Measurements from ENCODE around the gene RAB6B. TPM values are rescaled to one million over a fixed set of nuclear protein-coding genes. Genes with fewer than 3 reads are reported as not detected.

RAB6B gene
- total and polyA plus RNA-seq, 5 donors, result 23.6 to 48.1 (median 34.8) TPM

GRCh38 chr3:133937756-133938601, 42.3 kb upstream of the RAB6B start:
- WGBS, result 65% methylated on average over 10 of the region's 10 CpGs
- intact Hi-C loops (cut with DNase I), result loop anchor here in 2 of 4 donors (10.0 kb wide), 2 partner anchors 97 to 277 kb away; no protein-coding TSS in a partner anchor

GRCh38 chr3:133937061-133937686, 41.5 kb upstream of the RAB6B start:
- DNase-seq, result no peak
- H3K27me3 ChIP-seq (ENCODE audit: control insufficient read depth, insufficient read depth), result no peaks in the 10 kb centered on the region
- peaks cover 2% of the 10 kb centered on the region for H3K4me1 ChIP-seq (ENCODE audit: control insufficient read depth, insufficient read depth, low read length)
- intact Hi-C loops (cut with DNase I), result loop anchor here in 2 of 4 donors (10.0 kb wide), 2 partner anchors 98 to 278 kb away; no protein-coding TSS in a partner anchor
- no peaks in the 10 kb centered on the region for H3K9me3 ChIP-seq (ENCODE audit: control insufficient read depth, low read length)
- WGBS, result 94% methylated on average over 8 of the region's 8 CpGs
- no peak overlapping the region for H3K27ac ChIP-seq (ENCODE audit: low read length)
- H3K4me3 ChIP-seq (ENCODE audit: low read length), result no peak overlapping the region
- no peak for ATAC-seq

More at GRCh38 chr3:133937756-133938601, 42.3 kb upstream of the RAB6B start:
- Histone ChIP-seq H3K9me3 (ENCODE audit: control insufficient read depth, low read length) (no peaks in the 10 kb centered on the region), H3K27ac (ENCODE audit: low read length) (no peak overlapping the region), H3K4me1 (ENCODE audit: control insufficient read depth, insufficient read depth, low read length) (peaks cover 2% of the 10 kb centered on the region), H3K4me3 (ENCODE audit: low read length) (no peak overlapping the region), H3K27me3 (ENCODE audit: control insufficient read depth, insufficient read depth) (no peaks in the 10 kb centered on the region)
- DNase-seq (no peak), ATAC-seq (no peak)

DNA sequence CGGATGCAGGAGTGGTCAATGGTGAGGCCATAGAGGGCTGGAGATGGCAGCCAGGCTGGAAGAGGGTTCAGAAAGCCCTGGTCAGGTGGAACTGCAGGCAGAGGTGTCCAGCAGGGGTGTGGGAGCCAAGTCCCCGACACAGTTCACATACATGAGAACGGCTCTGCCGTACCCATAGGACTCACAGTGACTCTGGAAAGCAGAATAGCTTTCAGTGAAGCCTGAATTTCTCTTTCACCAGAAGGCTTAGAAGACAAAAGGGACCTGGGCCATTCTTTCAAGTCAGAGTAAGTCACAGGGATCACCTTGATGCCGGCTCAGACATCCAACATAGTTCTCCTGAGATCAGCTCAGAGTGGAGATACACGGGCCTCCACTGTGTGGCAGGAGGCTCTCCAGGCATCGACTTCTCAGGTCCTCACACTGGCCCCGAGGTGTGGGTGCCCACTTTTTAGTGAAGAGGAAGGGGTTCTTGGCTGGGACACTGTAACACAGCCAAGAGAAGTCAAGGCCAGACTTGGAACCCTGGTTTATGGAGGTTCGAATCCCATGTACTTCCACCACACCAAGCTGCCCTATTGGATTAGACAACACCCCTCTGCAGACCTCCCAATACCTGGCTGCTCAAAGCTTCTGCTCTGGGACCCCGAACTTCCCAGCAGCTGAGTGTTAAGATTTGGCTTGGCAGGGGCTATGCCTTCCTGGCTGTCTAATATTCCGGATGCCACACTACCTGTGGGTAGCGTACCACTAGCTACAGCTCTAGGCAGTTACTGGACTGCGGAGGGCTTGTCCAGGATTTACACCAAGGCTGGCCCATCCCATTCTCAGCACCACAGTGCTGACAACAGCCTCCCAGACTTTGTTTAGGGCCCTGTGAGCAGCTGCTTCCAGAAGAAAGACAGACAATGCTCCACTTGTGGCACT, 40.4 kb upstream of the RAB6B start:
- no peak overlapping the region for H3K4me3 ChIP-seq (ENCODE audit: low read length)
- H3K27ac ChIP-seq (ENCODE audit: low read length), result no peak overlapping the region
- H3K27me3 ChIP-seq (ENCODE audit: control insufficient read depth, insufficient read depth), result no peaks in the 10 kb centered on the region
- 96% methylated on average over 13 of the region's 13 CpGs for WGBS
- ATAC-seq, result no peak
- no peaks in the 10 kb centered on the region for H3K4me1 ChIP-seq (ENCODE audit: control insufficient read depth, insufficient read depth, low read length)
- intact Hi-C loops (cut with DNase I), result loop anchor here in 2 of 4 donors (10.0 kb wide), 2 partner anchors 99 to 279 kb away; no protein-coding TSS in a partner anchor
- no peak for DNase-seq
- no peaks in the 10 kb centered on the region for H3K9me3 ChIP-seq (ENCODE audit: control insufficient read depth, low read length)

GRCh38 chr3:133934996-133935842, 39.5 kb upstream of the RAB6B start:
- intact Hi-C loops (cut with DNase I), result loop anchor here in 2 of 4 donors (10.0 kb wide), 2 partner anchors 100 to 280 kb away; no protein-coding TSS in a partner anchor
- H3K27ac ChIP-seq (ENCODE audit: low read length), result no peak overlapping the region
- no peak overlapping the region for H3K4me3 ChIP-seq (ENCODE audit: low read length)
- no peaks in the 10 kb centered on the region for H3K9me3 ChIP-seq (ENCODE audit: control insufficient read depth, low read length)
- no peaks in the 10 kb centered on the region for H3K27me3 ChIP-seq (ENCODE audit: control insufficient read depth, insufficient read depth)
- DNase-seq, result no peak
- ATAC-seq, result no peak
- no peaks in the 10 kb centered on the region for H3K4me1 ChIP-seq (ENCODE audit: control insufficient read depth, insufficient read depth, low read length)
- 86% methylated on average over 11 of the region's 11 CpGs for WGBS

GRCh38 chr3:133934073-133934970, 38.6 kb upstream of the RAB6B start:
- H3K27ac ChIP-seq (ENCODE audit: low read length), result no peak overlapping the region
- H3K4me3 ChIP-seq (ENCODE audit: low read length), result no peak overlapping the region
- ATAC-seq (no peak), DNase-seq (no peak)
- WGBS, result 84% methylated on average over 10 of the region's 10 CpGs
- intact Hi-C loops (cut with DNase I), result loop anchor here in 2 of 4 donors (10.0 kb wide), 2 partner anchors 100 to 280 kb away; no protein-coding TSS in a partner anchor
- H3K4me1 ChIP-seq (ENCODE audit: control insufficient read depth, insufficient read depth, low read length), result no peaks in the 10 kb centered on the region
- no peaks in the 10 kb centered on the region for H3K9me3 ChIP-seq (ENCODE audit: control insufficient read depth, low read length)
- no peaks in the 10 kb centered on the region for H3K27me3 ChIP-seq (ENCODE audit: control insufficient read depth, insufficient read depth)

GRCh38 chr3:133933097-133934024, 37.7 kb upstream of the RAB6B start:
- H3K4me1 ChIP-seq (ENCODE audit: control insufficient read depth, insufficient read depth, low read length), result no peaks in the 10 kb centered on the region
- ATAC-seq (no peak), DNase-seq (no peak)
- no peaks in the 10 kb centered on the region for H3K9me3 ChIP-seq (ENCODE audit: control insufficient read depth, low read length)
- no peaks in the 10 kb centered on the region for H3K27me3 ChIP-seq (ENCODE audit: control insufficient read depth, insufficient read depth)
- intact Hi-C loops (cut with DNase I), result loop anchor here in 2 of 4 donors (10.0 kb wide), 2 partner anchors 101 to 281 kb away; no protein-coding TSS in a partner anchor
- WGBS, result 93% methylated on average over 9 of the region's 9 CpGs
- no peak overlapping the region for H3K27ac ChIP-seq (ENCODE audit: low read length)
- H3K4me3 ChIP-seq (ENCODE audit: low read length), result no peak overlapping the region

DNA sequence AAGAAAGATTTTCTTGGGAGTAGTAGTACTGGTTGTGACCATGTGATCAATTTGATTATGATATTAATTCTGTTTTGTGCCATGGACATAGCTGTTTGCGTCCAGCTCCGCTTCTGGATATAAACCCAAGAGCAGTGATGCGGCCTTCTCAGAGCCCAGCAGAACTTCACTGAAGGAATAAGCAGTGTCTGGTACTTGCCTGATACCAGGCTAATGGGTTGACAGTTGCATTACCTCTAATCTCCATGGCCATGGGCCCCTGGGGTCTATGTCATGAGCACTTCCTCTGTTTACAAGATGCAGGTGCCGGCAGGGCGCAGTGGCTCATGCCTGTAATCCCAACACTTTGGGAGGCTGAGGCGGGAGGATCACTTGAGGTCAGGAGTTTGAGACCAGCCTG, 36.3 kb upstream of the RAB6B start:
- no peak for DNase-seq
- 91% methylated on average over 6 of the region's 6 CpGs for WGBS
- no peaks in the 10 kb centered on the region for H3K9me3 ChIP-seq (ENCODE audit: control insufficient read depth, low read length)
- H3K27ac ChIP-seq (ENCODE audit: low read length), result no peak overlapping the region
- ATAC-seq, result no peak
- intact Hi-C loops (cut with DNase I), result loop anchor here in 2 of 4 donors (10.0 kb wide), 2 partner anchors 103 to 283 kb away; no protein-coding TSS in a partner anchor
- H3K4me1 ChIP-seq (ENCODE audit: control insufficient read depth, insufficient read depth, low read length), result no peaks in the 10 kb centered on the region
- H3K4me3 ChIP-seq (ENCODE audit: low read length), result no peak overlapping the region
- H3K27me3 ChIP-seq (ENCODE audit: control insufficient read depth, insufficient read depth), result no peaks in the 10 kb centered on the region

DNA sequence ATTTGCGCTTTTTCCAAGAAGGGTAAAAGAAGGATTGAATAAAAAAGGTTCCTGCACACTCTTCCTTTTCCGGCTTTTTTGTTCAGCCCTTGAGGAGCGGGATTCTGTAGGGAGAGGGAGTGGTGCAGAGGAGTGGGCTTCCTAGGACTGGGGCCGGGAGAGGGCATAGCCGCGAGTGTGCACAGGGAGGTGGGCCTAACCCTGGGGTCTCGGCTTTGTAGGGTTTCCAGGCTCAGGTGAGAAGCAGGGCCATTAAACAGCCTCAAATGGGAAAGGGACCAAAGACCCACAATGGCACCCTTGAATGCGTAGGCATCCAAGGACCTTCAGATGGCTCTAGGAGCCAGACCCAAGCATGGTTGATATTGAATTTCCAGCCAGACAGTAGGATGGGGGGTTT, 35.4 kb upstream of the RAB6B start:
- no peaks in the 10 kb centered on the region for H3K27me3 ChIP-seq (ENCODE audit: control insufficient read depth, insufficient read depth)
- H3K9me3 ChIP-seq (ENCODE audit: control insufficient read depth, low read length), result no peaks in the 10 kb centered on the region
- 98% methylated on average over 8 of the region's 8 CpGs for WGBS
- no peak overlapping the region for H3K4me3 ChIP-seq (ENCODE audit: low read length)
- intact Hi-C loops (cut with DNase I), result loop anchor here in 2 of 4 donors (10.0 kb wide), 2 partner anchors 104 to 284 kb away; no protein-coding TSS in a partner anchor
- H3K27ac ChIP-seq (ENCODE audit: low read length), result no peak overlapping the region
- H3K4me1 ChIP-seq (ENCODE audit: control insufficient read depth, insufficient read depth, low read length), result no peaks in the 10 kb centered on the region
- no peak for ATAC-seq
- DNase-seq, result no peak
